ENCODE measurements around the gene PRDM7. TPM values are rescaled to one million over a fixed set of nuclear protein-coding genes. Genes with fewer than 3 reads are reported as not detected.

PRDM7 gene
- polyA plus RNA-seq, 1 experiment, result not detected

DNA sequence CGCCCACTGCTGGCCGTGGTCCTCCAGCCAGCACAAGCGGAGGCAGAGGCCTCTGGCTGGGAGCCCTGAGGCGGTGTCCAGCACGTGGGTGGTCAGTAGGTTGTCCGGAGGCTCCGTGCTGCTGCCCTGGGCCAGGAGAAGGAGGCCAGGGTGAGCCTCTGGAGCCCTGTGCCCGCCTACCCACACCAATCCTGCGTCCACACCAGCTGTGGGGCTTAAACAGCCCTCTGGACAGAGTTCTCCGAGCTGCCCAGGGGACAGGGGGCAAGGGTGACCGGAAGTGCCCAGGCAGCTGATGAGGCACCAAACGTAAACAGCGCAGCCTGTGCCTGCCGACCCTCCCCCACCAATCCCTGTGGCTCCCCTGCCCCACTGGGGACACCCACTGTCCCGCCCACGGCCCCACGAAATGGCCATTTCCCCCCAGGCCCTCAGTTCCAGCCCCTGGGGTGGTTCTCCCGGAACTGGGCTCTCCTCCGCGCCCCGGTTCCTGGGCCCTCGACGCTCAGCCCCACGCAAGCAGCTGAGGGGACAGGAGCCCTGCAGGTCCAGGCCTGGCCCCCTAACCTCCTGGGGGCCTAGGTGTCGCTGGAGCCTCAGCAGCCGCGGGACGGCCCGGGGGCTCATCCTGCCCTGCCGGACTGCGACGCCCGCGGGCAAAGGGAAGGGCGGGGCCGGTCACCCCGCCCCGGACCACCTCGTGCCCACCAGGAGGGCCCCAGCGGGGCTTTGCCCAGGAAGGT is 30.0 kb downstream of the PRDM7 start:
- ChIA-PET POLR2A (no interaction called here), CTCF (interaction anchor here (0.9 to 1.3 kb wide), 4 partner anchors 11 to 35 kb away, joined by 3 to 4 read pairs (median 3); no protein-coding TSS in a partner anchor)
- TF ChIP-seq, protein P1, sequence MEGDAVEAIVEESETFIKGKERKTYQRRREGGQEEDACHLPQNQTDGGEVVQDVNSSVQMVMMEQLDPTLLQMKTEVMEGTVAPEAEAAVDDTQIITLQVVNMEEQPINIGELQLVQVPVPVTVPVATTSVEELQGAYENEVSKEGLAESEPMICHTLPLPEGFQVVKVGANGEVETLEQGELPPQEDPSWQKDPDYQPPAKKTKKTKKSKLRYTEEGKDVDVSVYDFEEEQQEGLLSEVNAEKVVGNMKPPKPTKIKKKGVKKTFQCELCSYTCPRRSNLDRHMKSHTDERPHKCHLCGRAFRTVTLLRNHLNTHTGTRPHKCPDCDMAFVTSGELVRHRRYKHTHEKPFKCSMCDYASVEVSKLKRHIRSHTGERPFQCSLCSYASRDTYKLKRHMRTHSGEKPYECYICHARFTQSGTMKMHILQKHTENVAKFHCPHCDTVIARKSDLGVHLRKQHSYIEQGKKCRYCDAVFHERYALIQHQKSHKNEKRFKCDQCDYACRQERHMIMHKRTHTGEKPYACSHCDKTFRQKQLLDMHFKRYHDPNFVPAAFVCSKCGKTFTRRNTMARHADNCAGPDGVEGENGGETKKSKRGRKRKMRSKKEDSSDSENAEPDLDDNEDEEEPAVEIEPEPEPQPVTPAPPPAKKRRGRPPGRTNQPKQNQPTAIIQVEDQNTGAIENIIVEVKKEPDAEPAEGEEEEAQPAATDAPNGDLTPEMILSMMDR (IDR thresholded peaks at IDR 0.05; ENCODE audit: insufficient read depth, low read depth, low read length), result no peak
- H3K27me3 ChIP-seq (ENCODE audit: control insufficient read depth, insufficient read depth, low read length), result no peaks in the 10 kb centered on the region
- no peak for DNase-seq (ENCODE audit: low read depth)
- H3K36me3 ChIP-seq (ENCODE audit: control insufficient read depth, insufficient read depth, low read length), result peaks cover 10% of the 10 kb centered on the region
- H3K4me3 ChIP-seq (ENCODE audit: low read depth, low read length), result peak overlapping the region; percentile 26

DNA sequence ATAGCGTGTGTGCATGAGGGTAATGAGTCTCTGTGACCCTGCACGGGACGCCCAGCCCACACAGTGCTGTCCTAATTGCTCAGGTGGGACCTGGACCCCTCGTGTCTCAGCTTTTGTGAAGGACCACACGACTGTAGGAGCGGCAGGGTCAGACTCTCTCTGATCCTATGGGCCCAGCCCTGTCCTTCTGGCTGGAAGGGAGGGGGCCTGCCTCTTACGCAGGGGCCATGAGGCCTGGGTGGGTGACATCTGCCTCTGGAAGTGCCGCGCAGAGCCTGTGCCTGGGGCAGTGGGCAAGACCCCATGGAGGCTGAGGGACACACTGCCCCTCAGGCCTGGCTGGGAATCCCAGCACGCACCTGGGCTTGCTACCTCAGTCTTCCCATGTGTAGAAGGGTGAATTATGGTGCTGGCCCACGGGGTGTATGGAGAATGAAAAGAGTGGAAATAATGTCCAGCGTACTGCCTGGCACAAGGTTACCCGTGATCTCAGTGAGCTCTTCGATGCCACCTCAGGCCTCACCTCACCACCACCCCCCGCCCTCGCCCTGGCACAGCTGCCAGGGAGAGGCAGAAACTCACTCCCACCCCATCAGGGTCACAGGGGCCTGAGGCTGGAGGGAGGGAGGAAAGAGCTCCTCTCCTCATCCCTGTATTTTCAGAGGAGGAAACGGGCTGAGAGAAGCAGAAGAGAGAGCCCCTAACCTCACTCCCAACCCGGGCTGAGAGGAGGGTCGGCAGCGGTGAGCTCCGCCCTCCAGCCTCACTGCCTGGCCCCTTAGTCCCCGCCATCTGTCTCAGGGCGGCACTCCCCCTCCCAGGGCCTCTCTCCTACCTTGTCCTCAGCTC is 30.8 kb downstream of the PRDM7 start:
- H3K27me3 ChIP-seq (ENCODE audit: control insufficient read depth, insufficient read depth, low read length), result no peaks in the 10 kb centered on the region
- ChIA-PET CTCF (interaction anchor here (0.9 to 1.3 kb wide), 4 partner anchors 11 to 36 kb away, joined by 3 to 4 read pairs (median 3); no protein-coding TSS in a partner anchor), POLR2A (no interaction called here)
- TF ChIP-seq, protein P1 (IDR thresholded peaks at IDR 0.05; ENCODE audit: insufficient read depth, low read depth, low read length), result no peak
- peaks cover 10% of the 10 kb centered on the region for H3K36me3 ChIP-seq (ENCODE audit: control insufficient read depth, insufficient read depth, low read length)
- peak overlapping the region; percentile 26; the same call in 1 of the 2 replicates for H3K4me3 ChIP-seq (ENCODE audit: low read depth, low read length)
- DNase-seq (ENCODE audit: low read depth), result no peak

DNA sequence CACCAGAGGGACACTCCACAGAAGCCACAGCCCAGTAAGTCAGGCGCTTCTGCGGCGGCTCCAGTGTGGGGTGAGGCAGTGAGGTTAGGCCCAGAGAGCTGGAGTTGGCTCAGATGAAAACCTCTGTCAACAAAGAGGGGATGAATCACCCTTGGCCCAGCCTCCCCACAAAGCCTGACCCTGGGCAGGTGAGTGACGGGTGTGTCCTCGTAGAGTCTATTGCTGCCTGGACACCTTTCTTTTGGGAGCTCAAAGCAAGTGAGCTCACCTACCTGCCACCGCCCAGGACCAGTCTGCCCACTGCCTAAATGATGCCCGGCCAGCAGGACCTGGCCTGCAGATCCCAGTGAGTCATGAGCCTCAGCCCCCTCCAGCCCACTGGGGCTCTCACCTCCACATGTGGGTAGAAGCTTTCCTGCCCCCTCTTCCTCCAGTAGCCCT is 33.0 kb downstream of the PRDM7 start:
- H3K4me3 ChIP-seq (ENCODE audit: low read depth, low read length), result no peak overlapping the region
- ChIA-PET POLR2A (no interaction called here), CTCF (no interaction called here)
- DNase-seq (ENCODE audit: low read depth), result no peak
- TF ChIP-seq, protein P1 (IDR thresholded peaks at IDR 0.05; ENCODE audit: insufficient read depth, low read depth, low read length), result no peak
- H3K27me3 ChIP-seq (ENCODE audit: control insufficient read depth, insufficient read depth, low read length), result no peaks in the 10 kb centered on the region
- H3K36me3 ChIP-seq (ENCODE audit: control insufficient read depth, insufficient read depth, low read length), result peaks cover 18% of the 10 kb centered on the region

DNA sequence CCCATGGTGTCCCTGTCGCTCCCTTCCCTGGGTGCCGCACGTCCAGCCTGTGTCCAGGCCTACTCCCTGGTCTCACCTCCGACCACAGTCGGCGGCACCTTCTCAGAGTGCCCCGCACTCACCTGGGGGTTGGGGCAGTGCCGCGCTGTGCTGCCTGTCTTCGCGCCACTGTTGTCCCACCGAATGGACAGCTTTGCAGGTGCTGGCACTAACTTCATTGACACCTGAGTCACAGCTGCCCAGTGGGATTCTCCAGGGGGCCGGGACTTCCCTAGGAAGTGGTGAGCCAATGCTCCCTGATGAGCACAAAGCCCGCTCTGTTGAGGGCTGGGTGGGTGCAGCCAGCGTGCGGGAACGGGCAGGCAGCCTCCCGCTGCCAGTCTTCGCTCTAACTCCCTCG is 33.6 kb downstream of the PRDM7 start:
- Histone ChIP-seq H3K36me3 (ENCODE audit: control insufficient read depth, insufficient read depth, low read length) (peaks cover 22% of the 10 kb centered on the region), H3K27me3 (ENCODE audit: control insufficient read depth, insufficient read depth, low read length) (no peaks in the 10 kb centered on the region), H3K4me3 (ENCODE audit: low read depth, low read length) (no peak overlapping the region)
- ChIA-PET POLR2A (no interaction called here), CTCF (no interaction called here)
- DNase-seq (ENCODE audit: low read depth), result no peak
- TF ChIP-seq, protein P1 (IDR thresholded peaks at IDR 0.05; ENCODE audit: insufficient read depth, low read depth, low read length), result no peak

DNA sequence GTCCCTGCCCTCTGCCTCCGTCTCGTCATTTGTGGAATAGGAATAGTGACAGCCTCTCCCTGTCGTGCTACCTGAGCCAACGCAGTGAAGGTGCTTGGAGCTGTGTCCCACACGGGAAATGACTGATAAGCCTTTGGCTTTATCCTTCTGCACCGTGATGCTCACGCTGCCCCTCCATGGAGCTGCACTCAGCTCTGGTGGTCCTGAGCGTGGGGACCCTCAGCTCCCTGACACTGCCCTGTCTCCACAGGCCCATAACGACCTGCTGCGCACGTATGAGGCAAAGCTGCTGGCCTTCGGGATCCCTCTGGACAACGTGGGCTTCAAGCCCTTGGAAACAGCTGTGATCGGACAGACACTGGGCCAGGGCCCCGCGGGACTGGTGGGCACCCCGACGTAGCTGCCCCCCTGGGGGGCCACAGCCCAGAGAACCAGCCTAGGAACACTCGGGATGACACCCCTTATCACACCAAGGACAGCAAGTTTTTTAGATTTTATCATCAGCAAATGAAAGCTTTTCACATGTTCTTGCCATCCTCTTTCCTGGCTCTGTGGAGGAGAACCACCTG is 34.1 kb downstream of the PRDM7 start:
- CTCF ChIA-PET, result interaction anchor here (1.0 kb wide), 1 partner anchor 41 kb away, joined by 3 read pairs; no protein-coding TSS in a partner anchor
- Histone ChIP-seq H3K27me3 (ENCODE audit: control insufficient read depth, insufficient read depth, low read length) (no peaks in the 10 kb centered on the region), H3K4me3 (ENCODE audit: low read depth, low read length) (no peak overlapping the region), H3K36me3 (ENCODE audit: control insufficient read depth, insufficient read depth, low read length) (peaks cover 25% of the 10 kb centered on the region)
- no peak for DNase-seq (ENCODE audit: low read depth)
- TF ChIP-seq, protein P1 (IDR thresholded peaks at IDR 0.05; ENCODE audit: insufficient read depth, low read depth, low read length), result no peak
- POLR2A ChIA-PET, result no interaction called here

Data from BJ (cell line).